Fibroblast of gingiva (primary cell): ENCODE data around the gene GNL1.
"Not testable (repeated sequence)": the region's sequence is repeated elsewhere in the genome, so short reads cannot be mapped to it uniquely, and the experiment has no call there.

Experiments
- DNase-seq: peaks from one replicate; pipeline ENCODE4 v3.0.0-alpha.2; 2011; ENCODE audit warnings: low read depth

The GNL1 gene

GRCh38 chr6:30529349-30529875 lies 26.9 kb downstream of the GNL1 start:
- DNase-seq, result not testable (repeated sequence)

GRCh38 chr6:30526444-30526843 lies 29.8 kb downstream of the GNL1 start:
- DNase-seq, result not testable (repeated sequence)

GRCh38 chr6:30521952-30522351 lies 34.3 kb downstream of the GNL1 start:
- DNase-seq, result not testable (repeated sequence)

- DNase-seq, result peak; percentile 35
These were observed 35.2 kb downstream of the GNL1 start for GRCh38 chr6:30521082-30521481.

GRCh38 chr6:30520522-30520921 lies 35.8 kb downstream of the GNL1 start:
- no peak for DNase-seq

GRCh38 chr6:30518505-30519145 lies 37.7 kb downstream of the GNL1 start:
- DNase-seq, result not testable (repeated sequence)

- not testable (repeated sequence) for DNase-seq
These were observed 38.4 kb downstream of the GNL1 start for GRCh38 chr6:30517767-30518504.

- DNase-seq, result not testable (repeated sequence)
These were observed 39.6 kb downstream of the GNL1 start for GRCh38 chr6:30516754-30517076.

- DNase-seq, result peak; percentile 97
These were observed 40.1 kb downstream of the GNL1 start for GRCh38 chr6:30515944-30516753.

GRCh38 chr6:30515106-30515505 lies 41.2 kb downstream of the GNL1 start:
- no peak for DNase-seq

GRCh38 chr6:30513451-30513850 lies 42.8 kb downstream of the GNL1 start:
- no peak for DNase-seq

GRCh38 chr6:30511169-30511546 lies 45.1 kb downstream of the GNL1 start:
- DNase-seq, result no peak

- no peak for DNase-seq
These were observed 45.7 kb downstream of the GNL1 start for GRCh38 chr6:30510419-30511168.

GRCh38 chr6:30508890-30509736 lies 47.2 kb downstream of the GNL1 start:
- DNase-seq, result no peak

GRCh38 chr6:30507849-30508827 lies 48.2 kb downstream of the GNL1 start:
- no peak for DNase-seq

GRCh38 chr6:30500421-30501355 lies 55.6 kb downstream of the GNL1 start:
- peak; percentile 22 for DNase-seq

GRCh38 chr6:30498705-30499104 lies 57.6 kb downstream of the GNL1 start:
- not testable (repeated sequence) for DNase-seq

- DNase-seq, result no peak
These were observed 58.6 kb downstream of the GNL1 start for GRCh38 chr6:30497714-30498113.

- DNase-seq, result not testable (repeated sequence)
These were observed 59.1 kb downstream of the GNL1 start for GRCh38 chr6:30497261-30497599.
